GM12891 (cell line): Measurements from ENCODE around the gene CCR7.

ENCODE experiments used
- DNase-seq: peaks from one replicate; pipeline ENCODE4 v3.0.0; 2011; ENCODE audit warnings: low spot score; ENCODE audit not compliant: insufficient read length
- FAIRE-seq: peaks from 2 replicates; lab custom pipeline; 2011; peaks lifted over from hg19 to GRCh38; lab: Jason Lieb, UNC
- PAX5 ChIP-seq: IDR thresholded peaks from 2 replicates; pipeline ENCODE4 v1.6.1; 2011; ENCODE audit warnings: low read length, moderate library complexity, mild to moderate bottlenecking; ENCODE audit not compliant: insufficient read depth, severe bottlenecking
- POLR2A ChIP-seq: IDR thresholded peaks from 2 replicates; pipeline ENCODE4 v1.6.1; 2011; ENCODE audit warnings: low read depth, low read length, control low read depth
- POLR2AphosphoS5 ChIP-seq: IDR thresholded peaks from 2 replicates; pipeline ENCODE4 v1.6.1; 2011; ENCODE audit warnings: low read depth, low read length, control low read depth
- POU2F2 ChIP-seq: IDR thresholded peaks from 2 replicates; pipeline ENCODE4 v1.6.1; 2011; ENCODE audit warnings: low read depth, mild to moderate bottlenecking, control low read depth, low read length, moderate library complexity
- SPI1 ChIP-seq: IDR thresholded peaks from 2 replicates; pipeline ENCODE4 v1.6.1; 2011; ENCODE audit warnings: low read depth, low read length, control low read depth
- TAF1 ChIP-seq: IDR thresholded peaks from 2 replicates; pipeline ENCODE4 v1.6.1; 2011; ENCODE audit warnings: low read depth, low read length, control low read depth

CCR7 gene

GRCh38 chr17:40542558-40543411 is 22.5 kb downstream of the CCR7 start:
- FAIRE-seq (peak; percentile 69), DNase-seq (no peak)
- TF ChIP-seq SPI1 (peak; percentile 58), PAX5 (no peak), POLR2A (peak; percentile 61; the same call in 1 of the 2 replicates), POU2F2 (no peak; the same call in 1 of the 2 replicates), POLR2AphosphoS5 (peak; percentile 12; the same call in 1 of the 2 replicates), TAF1 (peak; percentile 42; the same call in 1 of the 2 replicates)

GRCh38 chr17:40541873-40542557 is 23.3 kb downstream of the CCR7 start:
- TF ChIP-seq POLR2A (no peak), TAF1 (no peak), POLR2AphosphoS5 (0 out of 2 replicates have a peak, but pooled peaks have one; percentile 10), SPI1 (no peak), POU2F2 (no peak)
- no peak for DNase-seq
- no peak for FAIRE-seq

- DNase-seq (no peak), FAIRE-seq (peak; percentile 86)
- TF ChIP-seq POLR2AphosphoS5 = peak; percentile 36; the same call in 1 of the 2 replicates
- 0 out of 2 replicates have a peak, but pooled peaks have one; percentile 61 for TF ChIP-seq POU2F2
- no peak for TF ChIP-seq PAX5
Observed at GRCh38 chr17:40541060-40541872, 24.0 kb downstream of the CCR7 start.

DNA sequence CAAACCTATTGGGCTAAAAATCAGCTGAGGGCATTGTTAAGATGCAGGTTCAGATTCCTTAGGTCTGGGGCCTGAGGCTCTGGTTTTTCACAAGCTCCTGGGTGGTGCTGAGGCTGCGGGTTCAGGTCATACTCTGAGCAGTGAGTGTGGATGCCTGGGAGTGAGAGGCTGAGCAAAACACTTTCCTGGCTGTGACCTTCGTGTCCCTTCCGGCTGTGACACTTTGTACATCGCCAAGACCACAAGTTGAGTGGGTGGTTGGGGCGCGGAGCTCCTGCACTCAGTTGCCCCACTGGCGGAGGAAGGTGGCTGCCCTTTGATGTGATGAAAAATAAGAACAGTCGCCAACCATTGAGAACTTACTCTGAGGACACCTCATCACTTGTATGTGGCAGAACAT is 24.8 kb downstream of the CCR7 start:
- FAIRE-seq (no peak), DNase-seq (no peak)
- no peak for TF ChIP-seq PAX5
- no peak for TF ChIP-seq SPI1
- TF ChIP-seq TAF1 = no peak
- TF ChIP-seq POLR2AphosphoS5 = no peak
- TF ChIP-seq POLR2A = no peak
- TF ChIP-seq POU2F2 = no peak

DNA sequence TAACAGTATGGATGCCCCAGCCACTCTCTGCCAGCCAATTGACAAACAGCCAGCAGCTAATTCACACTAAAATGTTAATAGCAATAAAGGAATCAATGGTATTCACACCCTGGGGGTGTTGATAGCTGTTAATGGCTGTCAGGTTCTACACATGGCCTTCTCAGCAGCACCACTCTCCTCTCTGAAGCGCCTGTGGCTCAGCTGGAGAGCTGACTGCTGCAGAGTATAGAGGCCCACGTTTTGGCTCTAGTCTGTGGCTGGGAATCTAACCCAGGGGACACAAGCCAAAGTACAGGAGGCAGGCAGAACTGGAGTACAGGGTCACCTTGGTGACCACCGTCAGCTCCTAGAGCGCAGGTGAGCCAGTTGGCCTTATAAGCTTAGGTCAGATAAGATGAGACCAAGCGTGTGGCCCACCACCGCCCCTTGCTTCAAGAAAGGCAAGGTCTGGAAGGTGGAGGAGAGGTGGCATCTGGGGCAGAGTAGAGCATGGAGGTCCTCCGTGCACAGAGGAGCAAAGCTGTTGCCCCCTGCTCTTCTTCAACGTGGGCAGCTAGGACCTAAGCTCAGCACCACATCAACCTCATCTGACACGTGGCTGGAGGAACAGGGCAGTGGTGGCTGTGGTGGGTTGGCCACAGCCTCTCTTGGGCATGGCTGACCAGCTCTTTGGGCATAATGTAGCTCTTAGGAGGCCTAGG is 25.4 kb downstream of the CCR7 start:
- FAIRE-seq (no peak), DNase-seq (no peak)
- TF ChIP-seq PAX5 = no peak

DNA sequence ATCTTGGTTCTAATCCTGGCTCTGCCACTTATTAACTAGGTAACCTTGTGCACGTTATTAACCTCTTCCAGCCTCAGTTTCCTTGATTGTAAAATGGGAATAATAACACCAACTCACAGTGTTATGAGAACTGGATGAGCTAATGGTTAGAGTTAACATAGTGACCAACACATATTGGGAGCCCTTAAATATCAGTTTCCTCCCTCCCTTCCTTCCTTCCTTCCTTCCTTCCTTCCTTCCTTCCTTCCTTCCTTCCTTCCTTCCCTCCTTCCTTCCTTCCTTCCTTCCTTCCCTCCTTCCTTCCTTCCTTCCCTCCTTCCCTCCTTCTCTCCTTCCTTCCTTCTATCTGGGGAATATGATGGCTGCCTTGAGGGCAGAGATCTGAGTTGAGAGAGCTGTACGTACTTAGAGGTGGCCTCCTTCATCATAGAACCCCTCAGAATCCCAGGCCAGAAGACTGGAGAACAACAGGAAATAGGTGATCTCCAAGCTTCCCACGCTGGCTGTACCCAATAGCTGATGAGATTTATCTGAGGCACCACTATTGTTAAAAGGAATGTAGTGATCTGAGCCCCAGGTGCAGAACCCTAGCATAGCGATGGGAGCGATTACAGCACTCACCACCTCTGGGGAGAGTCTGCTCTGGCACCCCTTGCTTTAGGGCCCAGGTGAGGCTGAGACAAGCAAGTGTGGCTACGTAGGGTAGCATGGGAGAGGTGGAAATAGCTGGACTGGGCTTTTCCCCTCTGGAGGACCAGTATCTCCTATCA is 26.2 kb downstream of the CCR7 start:
- TF ChIP-seq POU2F2 = no peak
- TF ChIP-seq TAF1 = no peak
- TF ChIP-seq POLR2AphosphoS5 = no peak
- TF ChIP-seq PAX5 = no peak
- no peak for TF ChIP-seq POLR2A
- no peak for DNase-seq
- FAIRE-seq = no peak

GRCh38 chr17:40538019-40538935 is 27.0 kb downstream of the CCR7 start:
- FAIRE-seq = no peak
- TF ChIP-seq PAX5 (no peak), POU2F2 (no peak), POLR2AphosphoS5 (no peak), TAF1 (no peak), SPI1 (no peak), POLR2A (no peak)
- no peak for DNase-seq
